ENCODE measurements around the gene MELTF.
"Not testable (repeated sequence)": the region's sequence is repeated elsewhere in the genome, so short reads cannot be mapped to it uniquely, and the experiment has no call there.

Gene MELTF

DNA sequence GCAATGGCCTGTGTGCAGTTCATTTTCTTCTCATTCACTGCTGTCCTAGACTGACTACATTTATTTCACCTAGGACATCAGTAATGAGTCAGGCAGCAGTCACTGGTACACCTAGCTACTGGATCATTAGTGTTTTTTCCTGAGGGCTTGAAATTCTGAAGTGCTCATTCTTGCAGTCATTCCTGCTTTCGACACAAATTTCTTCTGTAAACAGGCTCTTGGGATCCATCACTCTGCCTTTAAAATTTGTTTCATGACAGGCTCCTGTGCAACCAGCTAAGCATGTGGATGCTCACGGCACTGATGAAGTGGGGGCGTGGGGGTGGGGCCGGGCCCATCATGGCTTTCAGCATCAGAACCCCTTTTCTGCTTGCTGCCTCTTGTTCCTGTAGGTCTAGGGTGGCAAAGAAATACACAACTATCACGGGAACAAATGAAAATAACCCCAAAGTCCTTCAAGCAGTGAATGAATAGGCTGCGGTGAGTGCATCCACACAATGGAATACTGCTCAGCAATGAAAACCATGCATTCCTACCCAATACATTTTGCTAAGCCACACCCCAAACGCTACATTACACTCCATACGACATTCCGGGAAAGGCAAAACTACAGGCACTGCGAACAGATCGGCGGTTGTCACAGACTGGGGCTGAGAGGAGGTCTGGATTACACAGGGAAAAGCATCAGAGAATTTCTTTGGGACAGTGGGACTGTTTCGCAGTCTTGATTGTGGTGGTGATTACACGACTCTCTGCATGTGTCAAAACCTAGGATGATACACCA is 9.3 kb upstream of the MELTF start:
- H3K27ac ChIP-seq, result no peak overlapping the region
- no peak overlapping the region for H3K4me3 ChIP-seq
- H3K9ac ChIP-seq, result no peak overlapping the region
- TF ChIP-seq Cebpa-rat (IDR thresholded peaks at IDR 0.05), result no peak
- peaks cover 19% of the 10 kb centered on the region for H3K36me3 ChIP-seq
- H4K20me1 ChIP-seq, result no peaks in the 10 kb centered on the region
- peaks cover 12% of the 10 kb centered on the region for H3K4me1 ChIP-seq
- no peaks in the 10 kb centered on the region for H3K27me3 ChIP-seq
- H3K4me2 ChIP-seq, result no peak overlapping the region
- H3K9me3 ChIP-seq, result no peaks in the 10 kb centered on the region

DNA sequence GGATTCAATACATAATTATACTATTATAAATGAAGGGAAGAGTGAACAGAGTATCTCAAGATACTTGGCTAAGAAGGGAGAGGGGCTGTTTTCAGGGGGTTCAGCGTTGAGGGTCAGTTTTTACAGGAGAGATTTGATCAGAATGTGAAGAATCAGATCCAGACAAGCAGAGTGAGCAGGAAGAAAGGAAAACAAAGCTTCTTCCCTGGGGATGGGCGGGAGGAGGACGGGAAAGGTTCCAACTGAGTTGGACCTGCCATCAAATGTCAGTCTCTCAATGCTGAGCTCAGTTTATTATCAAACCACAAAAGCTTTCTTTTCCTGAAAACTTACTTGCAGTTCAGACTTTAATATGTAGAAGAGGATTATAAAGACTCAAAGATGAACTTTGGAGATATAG is 6.0 kb upstream of the MELTF start:
- no peak overlapping the region for H3K4me3 ChIP-seq
- no peaks in the 10 kb centered on the region for H4K20me1 ChIP-seq
- no peak for TF ChIP-seq Cebpa-rat (IDR thresholded peaks at IDR 0.05)
- no peak overlapping the region for H3K27ac ChIP-seq
- H3K9ac ChIP-seq, result no peak overlapping the region
- H3K4me2 ChIP-seq, result no peak overlapping the region
- no peaks in the 10 kb centered on the region for H3K27me3 ChIP-seq
- peaks cover 9% of the 10 kb centered on the region for H3K36me3 ChIP-seq
- H3K9me3 ChIP-seq, result no peaks in the 10 kb centered on the region
- peaks cover 25% of the 10 kb centered on the region for H3K4me1 ChIP-seq

DNA sequence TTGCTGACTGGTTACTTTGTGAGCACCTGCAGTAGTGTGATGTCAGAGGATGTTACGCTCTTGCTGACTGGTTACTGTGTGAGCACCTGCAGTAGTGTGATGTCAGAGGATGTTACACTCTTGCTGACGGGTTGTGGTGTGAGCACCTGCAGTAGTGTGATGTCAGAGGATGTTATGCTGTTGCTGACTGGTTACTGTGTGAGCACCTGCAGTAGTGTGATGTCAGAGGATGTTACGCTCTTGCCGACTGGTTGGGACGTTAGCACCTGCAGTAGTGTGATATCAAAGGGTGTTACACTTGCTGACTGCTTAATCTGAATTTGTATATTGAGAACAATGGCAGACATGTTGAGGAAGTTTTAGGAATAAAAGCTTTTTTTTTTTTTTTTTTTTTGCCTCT is 5.2 kb upstream of the MELTF start:
- not testable (repeated sequence) for H3K9me3 ChIP-seq, H3K9ac ChIP-seq, H4K20me1 ChIP-seq, H3K36me3 ChIP-seq, H3K27me3 ChIP-seq, H3K27ac ChIP-seq, H3K4me3 ChIP-seq, H3K4me2 ChIP-seq
- H3K4me1 ChIP-seq, result peaks cover 28% of the 10 kb centered on the region

DNA sequence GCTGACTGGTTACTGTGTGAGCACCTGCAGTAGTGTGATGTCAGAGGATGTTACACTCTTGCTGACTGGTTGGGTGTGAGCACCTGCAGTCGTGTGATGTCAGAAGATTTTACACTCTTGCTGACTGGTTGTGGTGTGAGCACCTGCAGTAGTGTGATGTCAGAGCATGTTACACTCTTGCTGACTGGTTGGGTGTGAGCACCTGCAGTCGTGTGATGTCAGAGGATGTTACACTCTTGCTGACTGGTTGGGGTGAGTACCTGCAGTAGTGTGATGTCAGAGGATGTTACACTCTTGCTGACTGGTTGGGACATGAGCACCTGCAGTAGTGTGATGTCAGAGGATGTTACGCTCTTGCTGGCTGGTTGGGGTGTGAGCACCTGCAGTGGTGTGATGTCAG is 4.1 kb upstream of the MELTF start:
- H3K4me3 ChIP-seq, H3K27ac ChIP-seq, H3K27me3 ChIP-seq, H3K4me2 ChIP-seq, H4K20me1 ChIP-seq, H3K9ac ChIP-seq, H3K36me3 ChIP-seq, H3K9me3 ChIP-seq: not testable (repeated sequence)
- peaks cover 33% of the 10 kb centered on the region for H3K4me1 ChIP-seq

DNA sequence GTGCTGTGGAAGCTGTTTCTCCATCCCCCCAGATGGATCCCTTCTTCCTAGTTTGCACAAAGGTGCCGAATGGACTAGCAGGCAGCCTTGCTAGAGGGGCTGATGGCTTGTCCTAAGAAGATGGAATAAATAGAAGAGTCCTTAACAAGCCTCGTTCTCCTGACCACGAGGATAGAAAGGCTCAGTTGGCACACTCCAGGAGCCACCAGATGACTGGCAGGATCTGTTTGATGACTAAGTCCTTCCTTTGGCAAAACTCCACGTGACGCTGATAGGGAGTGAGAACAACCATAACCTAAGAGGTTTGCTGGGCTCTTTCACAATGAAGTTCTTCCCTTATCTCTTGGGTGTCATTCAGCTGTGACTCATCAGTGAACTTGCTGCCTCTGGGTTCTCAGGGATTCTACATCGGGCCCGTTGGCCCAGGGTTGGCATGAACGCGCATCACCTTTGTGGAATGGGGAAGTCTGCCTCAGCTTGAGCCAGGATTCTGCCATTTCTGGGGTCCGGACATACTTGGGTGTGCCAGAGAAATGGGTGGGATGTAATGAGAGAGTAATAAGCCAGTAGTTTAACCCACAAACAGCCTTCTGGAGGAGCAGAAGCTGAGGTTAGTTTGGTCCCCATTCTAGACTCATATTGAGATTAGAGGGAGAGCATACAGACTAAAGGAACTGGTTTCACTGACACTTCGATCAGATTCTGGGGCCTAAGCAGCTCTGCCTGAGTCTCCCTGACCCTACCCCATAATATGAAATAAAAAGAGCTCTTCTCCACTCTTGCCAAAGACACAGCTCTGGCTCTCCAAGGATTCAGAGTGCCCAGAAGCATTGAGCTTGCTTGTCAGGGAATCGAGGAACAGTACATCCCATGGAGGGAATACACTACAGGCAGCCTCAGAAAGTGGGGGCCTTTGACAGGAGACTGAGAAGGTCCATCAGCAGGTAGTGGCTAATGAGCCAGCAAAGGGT is 2.0 kb upstream of the MELTF start:
- Histone ChIP-seq H3K9ac (no peak overlapping the region), H3K4me2 (peak overlapping the region; percentile 22), H3K4me3 (no peak overlapping the region), H3K36me3 (peaks cover 13% of the 10 kb centered on the region), H3K9me3 (no peaks in the 10 kb centered on the region), H3K4me1 (peaks cover 43% of the 10 kb centered on the region), H3K27ac (no peak overlapping the region; the same call in 1 of the 2 replicates), H3K27me3 (no peaks in the 10 kb centered on the region), H4K20me1 (peaks cover 21% of the 10 kb centered on the region)
- TF ChIP-seq Cebpa-rat (IDR thresholded peaks at IDR 0.05), result no peak

DNA sequence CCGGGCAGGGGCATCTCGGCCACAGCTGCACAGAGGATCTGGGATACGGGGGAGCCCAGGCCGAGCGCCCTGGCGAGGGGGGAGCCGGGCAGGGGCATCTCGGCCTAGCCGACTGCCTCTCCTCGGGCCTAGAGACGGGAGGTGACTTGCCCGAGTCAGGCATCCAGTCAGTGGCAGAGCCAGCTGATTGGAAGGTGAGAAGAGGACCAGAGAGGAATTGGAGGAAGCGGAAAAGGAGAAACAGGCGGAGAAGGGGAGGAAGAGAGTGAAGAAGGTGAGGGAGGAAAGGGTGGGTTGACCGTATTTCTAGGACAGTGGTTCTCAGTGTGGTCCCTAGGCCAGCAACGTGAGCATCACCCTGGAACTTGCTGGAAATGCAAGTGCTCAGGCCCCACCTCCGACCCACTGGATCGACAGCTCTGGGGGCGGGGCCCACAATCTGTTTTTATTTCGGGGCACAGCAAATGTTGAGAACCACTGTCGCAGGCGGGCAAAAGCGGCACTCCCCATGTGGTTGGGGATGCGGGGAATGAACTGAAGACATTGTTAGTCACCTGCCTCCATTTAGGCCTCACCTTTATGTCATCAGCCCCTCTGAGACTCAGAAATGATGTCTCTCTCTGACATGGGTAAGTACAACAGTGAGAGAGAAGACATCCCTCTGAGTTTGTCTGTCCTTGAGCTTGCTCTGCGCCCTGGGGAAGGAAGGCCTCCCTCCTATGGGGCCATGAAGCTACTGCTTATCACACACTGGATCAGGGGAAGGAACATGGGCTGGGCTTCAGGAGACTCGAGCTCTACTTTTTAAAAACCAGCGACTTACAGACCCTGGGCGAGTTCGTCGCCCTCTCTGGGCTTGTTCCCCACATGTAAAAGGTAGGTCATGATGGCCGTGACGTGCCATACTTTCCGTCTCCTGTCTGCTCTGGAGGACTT is 1.0 kb upstream of the MELTF start:
- Histone ChIP-seq H3K4me2 (peak overlapping the region; percentile 22), H4K20me1 (peaks cover 31% of the 10 kb centered on the region), H3K9me3 (no peaks in the 10 kb centered on the region), H3K4me1 (peaks cover 53% of the 10 kb centered on the region), H3K9ac (no peak overlapping the region; the same call in 1 of the 2 replicates), H3K27ac (no peak overlapping the region), H3K36me3 (peaks cover 23% of the 10 kb centered on the region), H3K27me3 (no peaks in the 10 kb centered on the region), H3K4me3 (no peak overlapping the region)
- TF ChIP-seq Cebpa-rat (IDR thresholded peaks at IDR 0.05), result no peak

DNA sequence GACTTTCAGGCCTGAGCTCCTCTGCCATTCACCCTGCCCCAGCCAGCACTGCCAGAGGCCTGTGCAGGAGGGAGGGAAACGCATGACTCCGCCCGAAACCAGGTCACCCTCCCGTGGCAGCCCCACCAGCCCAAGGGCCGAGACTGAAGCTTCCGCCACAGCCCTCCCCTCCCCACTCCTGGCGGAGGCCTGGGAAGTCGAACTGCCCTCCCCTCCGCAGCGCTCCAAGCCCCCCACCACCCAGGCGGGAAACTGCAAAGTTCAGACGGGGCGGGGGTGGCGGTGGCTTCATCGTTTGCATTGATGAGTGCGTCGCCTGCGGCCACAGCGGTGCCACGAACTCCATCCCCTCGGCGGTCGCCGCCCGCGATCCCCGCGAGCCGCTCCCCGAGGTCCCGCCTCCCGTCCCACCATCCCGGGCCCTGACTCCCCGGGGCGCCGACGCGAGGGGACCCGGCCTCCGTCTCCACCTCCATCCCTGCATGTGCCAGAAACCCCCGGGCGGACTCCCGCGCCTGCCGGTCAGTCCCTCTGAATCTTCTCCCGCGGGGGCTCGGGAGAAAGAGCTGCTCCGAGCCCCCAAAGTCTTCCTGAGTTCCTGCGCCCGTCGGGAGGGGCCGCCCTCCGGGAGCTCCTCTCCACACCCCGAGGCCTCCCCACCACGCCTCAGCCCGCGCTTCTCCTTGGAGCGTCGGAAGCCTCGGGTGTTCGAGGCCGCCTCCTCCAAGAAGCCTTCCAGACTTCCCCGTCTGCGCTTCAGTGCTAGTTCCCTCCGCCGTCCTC is 698 bp downstream of the MELTF start:
- peaks cover 46% of the 10 kb centered on the region for H4K20me1 ChIP-seq
- peaks cover 70% of the 10 kb centered on the region for H3K4me1 ChIP-seq
- no peaks in the 10 kb centered on the region for H3K9me3 ChIP-seq
- H3K4me2 ChIP-seq, result peak overlapping the region; percentile 87
- peak overlapping the region; percentile 89 for H3K9ac ChIP-seq
- TF ChIP-seq Cebpa-rat (IDR thresholded peaks at IDR 0.05), result no peak
- H3K36me3 ChIP-seq, result peaks cover 30% of the 10 kb centered on the region
- H3K4me3 ChIP-seq, result peak overlapping the region; percentile 89
- H3K27me3 ChIP-seq, result no peaks in the 10 kb centered on the region
- peak overlapping the region; percentile 84 for H3K27ac ChIP-seq

DNA sequence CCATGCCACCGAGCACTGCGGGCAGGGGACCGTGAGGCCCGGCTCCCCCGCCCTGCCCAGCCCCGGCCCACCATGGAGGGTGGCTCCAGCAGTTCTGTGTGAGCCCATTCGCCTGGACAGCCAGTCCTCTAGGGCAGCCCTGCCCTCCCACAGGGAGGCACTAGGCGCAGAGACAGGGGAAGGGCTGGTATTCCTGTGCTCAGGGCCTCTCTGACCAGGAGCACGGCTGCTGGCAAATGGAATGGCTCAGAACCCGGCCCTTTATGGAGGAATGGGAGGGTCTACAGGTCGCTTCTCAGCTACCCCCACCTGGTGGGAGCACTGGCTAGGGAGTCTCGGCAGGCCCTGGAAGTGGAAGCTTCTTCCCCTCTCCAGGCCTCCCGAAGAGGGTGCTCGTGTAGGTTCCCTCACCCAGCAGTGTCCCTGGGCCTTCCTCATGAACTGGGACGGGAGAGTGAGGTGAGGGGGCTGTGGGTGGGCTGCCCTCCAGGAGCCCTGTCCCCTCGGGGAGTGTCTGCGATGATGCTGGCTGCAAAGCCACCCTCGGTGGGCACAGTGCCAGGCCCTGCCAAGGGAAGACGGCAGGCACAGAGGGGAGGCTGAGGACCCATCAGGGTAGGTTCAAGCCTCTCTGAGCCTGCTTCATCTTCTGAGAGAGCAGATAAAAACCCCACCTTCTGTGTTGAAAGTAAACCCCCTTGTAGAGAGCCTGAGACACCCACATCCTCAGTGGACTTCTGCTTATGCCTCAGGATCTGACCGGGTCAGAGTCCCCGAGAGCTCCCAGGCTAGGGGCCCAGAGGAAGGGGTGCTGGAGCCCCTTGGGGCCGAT is 1.5 kb downstream of the MELTF start:
- peaks cover 47% of the 10 kb centered on the region for H4K20me1 ChIP-seq
- H3K36me3 ChIP-seq, result peaks cover 30% of the 10 kb centered on the region

More for the DNA sequence above, 1.5 kb downstream of the MELTF start:
- TF ChIP-seq Cebpa-rat (IDR thresholded peaks at IDR 0.05), result no peak
- peak overlapping the region; percentile 84 for H3K27ac ChIP-seq
- no peaks in the 10 kb centered on the region for H3K27me3 ChIP-seq
- H3K9me3 ChIP-seq, result no peaks in the 10 kb centered on the region
- H3K4me3 ChIP-seq, result peak overlapping the region; percentile 89
- peak overlapping the region; percentile 87 for H3K4me2 ChIP-seq
- H3K4me1 ChIP-seq, result peaks cover 74% of the 10 kb centered on the region
- peak overlapping the region; percentile 89 for H3K9ac ChIP-seq

Data from BLaER1 (cell line).